Measurements from ENCODE around the gene FHL5.
A peak's percentile ranks its signal among the peaks of the same experiment; 100 is the strongest.
"Not testable (repeated sequence)": the region's sequence is repeated elsewhere in the genome, so short reads cannot be mapped to it uniquely, and the experiment has no call there.

FHL5 gene

DNA sequence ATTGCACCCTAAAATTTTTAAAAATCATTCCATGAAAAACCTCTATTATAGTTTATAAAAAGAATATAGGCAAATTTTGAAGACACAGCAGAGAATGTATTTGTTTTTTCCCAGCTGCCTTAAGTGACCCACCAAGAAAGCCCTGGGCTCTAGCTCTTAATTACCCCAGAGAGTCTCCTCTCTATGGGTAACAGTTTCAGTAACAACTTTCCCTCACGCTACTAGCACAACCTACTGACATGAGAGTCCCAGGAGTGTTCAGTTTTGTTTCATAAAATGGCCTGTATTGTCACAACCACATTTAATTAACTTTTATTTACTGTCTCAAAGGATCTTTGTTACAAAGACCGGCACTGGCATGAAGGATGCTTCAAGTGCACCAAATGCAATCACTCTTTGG, 41.5 kb downstream of the FHL5 start:
- FAIRE-seq: no peak
- no peak for DNase-seq (ENCODE audit: extremely low spot score, insufficient read length, low read depth)

DNA sequence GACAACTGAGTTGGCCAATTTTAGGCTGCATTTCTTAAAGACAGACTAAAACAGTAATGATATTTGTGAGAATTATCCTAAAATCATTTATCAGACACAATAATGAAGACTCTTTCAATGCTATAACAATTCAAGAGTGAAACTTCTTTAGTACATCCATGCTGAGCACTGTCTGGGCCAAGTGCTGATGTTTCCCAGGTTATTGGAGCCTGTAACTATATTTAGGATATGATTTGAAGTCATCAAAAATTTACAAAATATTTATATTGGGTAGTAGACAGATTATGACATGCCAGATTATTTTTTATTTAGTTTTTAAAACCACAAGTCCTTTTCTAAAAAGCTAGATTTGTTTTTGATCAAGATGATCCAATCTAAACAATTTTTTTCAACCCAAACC, 45.1 kb downstream of the FHL5 start:
- FAIRE-seq (no peak), DNase-seq (ENCODE audit: extremely low spot score, insufficient read length, low read depth) (no peak)

DNA sequence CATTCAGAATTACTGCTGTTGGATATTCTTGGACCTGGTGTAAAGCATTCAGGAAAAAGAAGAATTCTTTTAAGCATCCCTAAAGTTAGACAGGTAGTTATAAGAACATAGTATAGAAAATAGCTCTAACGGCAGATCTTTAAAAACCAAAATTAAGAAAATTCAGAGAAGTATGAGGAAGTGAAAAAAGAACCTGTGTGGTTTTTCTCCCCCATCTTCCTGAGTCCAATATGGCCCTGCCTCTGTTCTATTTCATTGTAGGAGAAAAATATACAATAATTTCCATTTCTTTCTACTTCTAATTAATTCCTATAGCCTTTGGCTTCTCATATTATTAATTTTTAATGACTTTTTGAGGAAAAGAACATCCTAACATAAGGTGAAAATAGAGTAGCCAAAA, 47.1 kb downstream of the FHL5 start:
- no peak for DNase-seq (ENCODE audit: extremely low spot score, insufficient read length, low read depth)
- peak; percentile 67 for FAIRE-seq

DNA sequence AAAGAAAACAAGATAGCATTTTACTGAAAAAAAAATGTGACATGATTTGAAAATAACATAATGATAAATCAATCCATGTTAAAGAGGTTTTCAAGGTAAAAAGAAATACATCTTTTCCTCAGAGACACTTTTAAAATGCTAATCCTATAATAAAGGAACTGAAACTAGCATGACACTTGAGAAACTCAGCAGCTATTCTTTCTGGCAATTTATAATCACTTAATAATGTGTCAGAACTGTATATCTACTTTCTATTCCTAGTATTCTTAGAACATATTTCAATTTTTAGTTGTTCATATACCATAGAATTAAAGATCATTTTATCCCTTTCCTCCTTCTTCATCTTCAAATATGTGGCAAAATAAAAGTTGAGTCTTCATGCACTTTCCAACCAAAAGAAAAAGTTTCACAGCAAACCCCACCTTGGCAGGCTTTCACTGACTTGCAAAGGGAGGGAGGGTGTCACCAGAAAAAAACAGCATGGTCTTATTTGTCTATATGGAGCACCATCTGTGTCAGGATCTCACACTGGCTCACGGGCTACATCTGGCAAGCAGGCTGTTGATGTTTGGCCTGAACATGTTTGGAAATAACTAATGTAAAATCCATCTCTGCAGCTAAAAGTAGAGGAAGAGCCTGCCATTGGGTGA, 48.5 kb downstream of the FHL5 start:
- DNase-seq (ENCODE audit: extremely low spot score, insufficient read length, low read depth): peak; percentile 14
- peak; percentile 74 for FAIRE-seq

DNA sequence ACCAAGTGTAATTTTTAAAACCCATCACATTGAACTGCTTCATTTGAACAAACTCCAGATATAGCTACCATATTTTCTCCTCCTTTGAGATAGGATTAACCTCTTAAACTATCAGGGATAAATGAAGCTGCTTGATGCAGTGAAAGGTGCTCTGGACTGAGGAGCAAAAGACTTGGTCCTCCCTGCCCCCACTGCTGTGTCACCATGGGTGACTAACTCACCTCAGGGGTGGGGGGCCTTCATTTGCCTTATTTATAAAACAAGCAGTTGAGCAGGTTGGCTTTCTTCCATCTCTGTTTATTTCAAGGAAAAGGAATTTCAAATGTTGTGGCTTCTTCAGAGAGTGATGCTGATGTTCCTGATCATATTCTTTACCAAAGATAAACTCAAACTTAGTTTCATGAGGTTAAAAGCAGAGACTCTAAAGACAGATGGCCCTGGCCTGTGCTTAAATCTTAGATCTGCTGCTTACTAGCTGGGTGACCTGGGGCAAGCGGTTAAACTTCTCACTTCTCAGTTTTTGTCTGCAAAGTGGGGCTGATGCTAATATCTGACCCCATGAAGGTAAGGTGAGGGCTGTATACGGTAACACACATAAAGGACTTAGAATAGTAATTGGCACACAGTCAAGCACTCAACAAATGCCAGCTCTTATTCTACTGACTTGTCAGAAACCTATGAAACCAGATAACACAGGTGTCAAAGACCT, 50.5 kb downstream of the FHL5 start:
- DNase-seq (ENCODE audit: extremely low spot score, insufficient read length, low read depth) (no peak), FAIRE-seq (peak; percentile 29)

DNA sequence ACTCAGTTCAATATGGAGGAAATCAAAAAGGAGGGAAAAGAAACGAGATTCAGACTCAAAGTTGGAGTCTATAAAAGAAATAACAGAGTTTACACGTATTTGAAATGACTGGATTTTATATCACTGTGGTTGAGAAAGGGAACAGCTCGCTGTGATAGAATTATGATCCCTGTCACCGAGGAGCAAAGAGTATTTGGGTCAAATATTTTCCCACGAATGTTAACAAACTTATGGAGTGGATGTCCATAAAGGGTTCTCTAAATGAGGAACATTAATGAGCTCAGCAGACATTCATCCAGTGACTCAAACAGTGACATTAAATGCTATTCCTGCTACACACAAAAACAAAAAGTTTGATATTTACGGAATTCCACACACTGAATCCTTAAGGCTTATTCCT, 57.9 kb downstream of the FHL5 start:
- DNase-seq (ENCODE audit: extremely low spot score, insufficient read length, low read depth) (no peak), FAIRE-seq (no peak)

DNA sequence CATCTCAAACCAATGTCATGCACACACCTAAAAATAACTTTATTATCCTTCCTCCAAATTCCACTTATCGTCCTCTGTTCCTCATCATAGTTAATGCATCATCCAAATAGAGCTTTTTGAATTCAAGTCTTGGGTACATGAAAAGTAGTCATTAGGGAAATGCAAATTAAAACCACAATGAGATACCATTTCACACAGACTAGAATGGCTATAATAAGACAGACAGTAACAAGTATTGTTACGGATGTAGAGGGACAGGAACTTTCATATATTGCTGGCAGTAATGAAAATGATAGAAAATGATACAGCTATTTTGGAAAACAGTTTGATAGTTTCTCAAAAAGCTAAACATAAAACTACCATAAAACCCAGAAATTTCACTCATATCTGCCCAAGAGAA, 59.1 kb downstream of the FHL5 start:
- no peak for DNase-seq (ENCODE audit: extremely low spot score, insufficient read length, low read depth)
- peak; percentile 15 for FAIRE-seq

DNA sequence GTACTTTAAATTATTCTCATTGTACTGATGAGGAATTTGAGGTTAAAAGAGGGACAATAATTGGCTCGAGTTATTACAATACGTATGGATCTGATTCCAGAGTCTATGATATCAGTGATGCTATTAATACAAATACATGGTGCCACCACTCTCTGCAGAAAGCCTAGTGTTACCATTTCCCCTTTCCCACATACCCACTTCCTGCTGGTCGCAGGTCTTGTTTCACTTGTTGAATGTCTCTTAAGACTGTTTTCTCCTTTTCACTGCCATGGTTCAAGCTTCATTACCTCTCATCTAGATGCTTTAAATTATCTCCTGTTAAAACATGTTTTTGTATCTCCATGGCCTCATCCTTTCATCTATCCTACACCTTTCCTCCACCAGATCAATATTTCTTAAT, 62.0 kb downstream of the FHL5 start:
- FAIRE-seq: peak; percentile 54
- no peak for DNase-seq (ENCODE audit: extremely low spot score, insufficient read length, low read depth)

DNA sequence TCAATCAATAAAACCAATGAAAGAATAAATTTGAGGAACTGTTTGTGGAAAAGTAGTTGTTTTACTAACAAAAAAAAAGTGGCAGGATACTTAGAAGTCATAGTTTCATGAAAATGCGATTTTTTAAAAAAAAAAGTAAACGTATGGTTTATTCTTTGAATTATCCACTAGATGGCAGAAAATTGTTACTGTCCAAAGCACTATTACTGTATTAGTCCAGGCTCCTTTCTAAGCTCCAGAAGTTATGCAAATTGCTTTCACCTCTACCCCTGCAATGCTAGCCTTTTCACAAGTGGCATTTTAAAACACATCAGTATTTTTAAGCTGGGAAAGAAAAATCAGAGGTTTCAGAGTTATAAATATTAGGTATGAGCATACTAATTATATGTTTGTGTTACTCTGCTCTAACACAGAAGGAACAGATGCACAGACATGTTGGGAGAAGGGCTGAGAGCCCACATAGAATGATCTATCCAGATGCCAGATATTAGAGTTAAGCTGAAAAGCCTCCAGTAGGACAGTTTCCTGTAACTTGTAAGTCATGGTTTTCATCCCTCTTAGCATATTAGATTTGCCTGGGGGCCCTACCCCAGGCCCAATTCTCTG, 63.9 kb downstream of the FHL5 start:
- DNase-seq (ENCODE audit: extremely low spot score, insufficient read length, low read depth) (no peak), FAIRE-seq (peak; percentile 78)

DNA sequence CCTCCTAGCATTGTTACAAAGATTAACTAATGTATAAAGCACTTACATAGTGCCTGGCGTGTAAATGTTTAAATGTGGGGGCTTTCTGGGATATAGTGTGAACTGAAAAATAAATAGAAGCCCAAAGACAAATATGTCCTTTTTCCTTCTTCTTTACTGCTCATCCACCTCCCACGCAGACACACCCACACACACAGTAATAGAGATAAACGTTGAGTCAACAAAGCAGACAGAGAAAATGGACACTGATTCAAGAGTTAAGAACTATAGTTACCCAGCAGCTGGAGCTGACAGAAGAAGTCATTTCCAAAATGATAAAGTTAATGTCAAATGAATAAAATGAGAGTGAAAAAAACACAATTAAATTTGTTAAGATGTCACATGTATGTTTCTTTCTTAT, 68.3 kb downstream of the FHL5 start:
- DNase-seq (ENCODE audit: extremely low spot score, insufficient read length, low read depth) (no peak), FAIRE-seq (no peak)

DNA sequence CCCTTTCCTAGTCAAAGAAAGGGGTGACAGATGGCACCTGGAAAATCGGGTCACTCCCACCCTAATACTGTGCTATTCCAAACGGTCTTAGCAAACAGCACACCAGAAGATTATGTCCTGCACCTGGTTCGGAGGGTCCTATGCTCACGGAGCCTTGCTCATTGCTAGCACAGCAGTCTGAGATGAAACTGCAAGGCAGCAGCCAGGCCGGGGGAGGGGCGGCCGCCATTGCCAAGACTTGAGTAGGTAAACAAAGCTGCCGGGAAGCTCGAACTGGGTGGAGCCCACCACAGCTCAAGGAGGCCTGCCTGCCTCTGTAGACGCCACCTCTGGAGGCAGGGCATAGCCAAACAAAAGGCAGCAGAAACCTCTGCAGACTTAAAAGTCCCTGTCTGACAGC, 75.1 kb downstream of the FHL5 start:
- DNase-seq (ENCODE audit: extremely low spot score, insufficient read length, low read depth); FAIRE-seq: not testable (repeated sequence)

DNA sequence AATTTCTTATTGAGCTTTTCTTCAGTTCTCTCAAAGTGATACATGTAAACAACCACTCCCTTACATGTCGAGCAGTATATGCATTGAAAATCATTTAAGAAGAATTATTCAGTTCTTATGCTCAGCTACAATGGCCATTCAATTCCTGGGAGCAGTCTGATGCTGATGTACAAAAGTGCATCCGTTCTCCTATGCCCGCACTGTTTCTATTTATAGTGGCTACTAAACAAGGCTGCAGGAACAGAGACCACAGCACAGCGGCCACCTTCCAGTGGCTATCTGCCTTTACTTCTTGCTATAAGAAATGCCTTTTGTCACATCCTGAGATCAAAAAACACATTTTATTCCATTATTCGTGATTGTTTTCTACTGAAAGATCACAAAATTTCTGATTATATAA, 82.2 kb downstream of the FHL5 start:
- FAIRE-seq (no peak), DNase-seq (ENCODE audit: extremely low spot score, insufficient read length, low read depth) (no peak)

DNA sequence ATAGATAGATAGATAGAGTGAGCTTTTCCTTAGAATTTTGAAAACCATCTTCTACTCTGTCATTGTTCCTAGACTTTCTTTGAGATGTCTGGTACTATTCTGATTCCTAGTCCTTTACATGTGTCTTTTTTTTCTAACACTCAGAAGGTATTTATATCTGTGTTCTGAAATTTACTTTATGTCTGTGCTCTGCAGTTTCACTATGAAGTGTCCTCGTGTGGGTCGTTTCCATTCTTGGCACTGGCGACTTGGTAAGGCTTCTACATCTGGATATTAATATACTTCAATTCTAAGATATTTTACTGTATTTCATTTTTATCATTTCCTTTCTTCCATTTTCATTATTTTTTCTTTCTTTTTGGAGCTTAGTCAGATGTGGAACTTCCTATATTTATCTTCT, 87.0 kb downstream of the FHL5 start:
- FAIRE-seq (no peak), DNase-seq (ENCODE audit: extremely low spot score, insufficient read length, low read depth) (no peak)

DNA sequence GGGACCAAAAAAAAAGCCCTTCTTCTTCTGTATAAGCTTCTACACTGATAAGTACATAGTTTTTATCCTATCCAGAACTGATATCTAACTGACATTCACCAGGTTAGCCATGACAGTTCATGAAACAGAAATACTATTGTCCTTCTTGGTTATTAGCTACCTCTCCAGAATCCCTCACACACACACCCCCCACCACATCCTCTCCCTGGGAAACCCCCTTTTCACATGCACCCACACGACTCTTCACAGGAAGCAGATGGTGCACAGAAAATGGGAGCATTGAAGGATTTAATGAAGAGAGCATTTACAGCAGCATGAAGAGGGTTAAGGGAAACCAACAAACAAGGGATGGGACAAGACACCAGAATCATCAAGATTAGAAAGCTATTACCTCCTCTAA, 88.9 kb downstream of the FHL5 start:
- FAIRE-seq: no peak
- no peak for DNase-seq (ENCODE audit: extremely low spot score, insufficient read length, low read depth)

DNA sequence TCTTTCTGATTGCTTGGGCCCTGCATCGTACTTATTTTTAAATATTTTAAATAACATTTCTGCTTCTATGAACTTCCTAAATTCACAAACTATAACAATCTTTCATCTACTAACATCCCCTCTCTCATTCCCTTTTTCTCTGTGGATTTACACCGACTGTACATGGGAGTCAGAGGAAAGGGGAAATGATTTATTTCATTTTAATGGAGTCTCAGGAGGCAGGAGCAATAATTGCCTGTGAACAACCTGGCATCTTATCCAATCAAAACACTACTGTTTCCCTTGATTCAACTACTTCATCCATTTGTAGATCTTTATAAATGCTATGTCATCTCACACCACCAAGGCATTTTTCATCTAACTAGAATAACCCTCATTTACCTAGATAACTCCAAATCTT, 89.6 kb downstream of the FHL5 start:
- DNase-seq (ENCODE audit: extremely low spot score, insufficient read length, low read depth): no peak
- FAIRE-seq: no peak

DNA sequence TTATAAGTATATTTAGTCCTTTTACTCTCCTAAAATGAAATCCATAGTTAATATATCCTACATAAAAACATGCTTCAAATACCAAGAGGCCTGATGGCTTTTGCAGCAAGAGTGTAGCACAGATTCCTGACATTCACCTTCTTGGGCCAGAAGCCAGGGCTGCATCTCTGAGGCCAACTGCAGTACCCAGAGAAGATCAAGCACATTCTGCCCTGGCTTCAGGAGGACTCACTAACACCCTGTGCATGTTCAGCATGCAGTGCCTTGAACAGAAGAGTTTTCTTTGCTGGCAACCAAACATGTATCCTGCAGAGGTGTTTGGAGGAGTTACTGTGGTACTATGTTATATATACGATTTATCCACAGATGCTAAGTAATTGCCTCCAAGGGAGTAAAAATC, 90.3 kb downstream of the FHL5 start:
- FAIRE-seq: no peak
- DNase-seq (ENCODE audit: extremely low spot score, insufficient read length, low read depth): no peak

DNA sequence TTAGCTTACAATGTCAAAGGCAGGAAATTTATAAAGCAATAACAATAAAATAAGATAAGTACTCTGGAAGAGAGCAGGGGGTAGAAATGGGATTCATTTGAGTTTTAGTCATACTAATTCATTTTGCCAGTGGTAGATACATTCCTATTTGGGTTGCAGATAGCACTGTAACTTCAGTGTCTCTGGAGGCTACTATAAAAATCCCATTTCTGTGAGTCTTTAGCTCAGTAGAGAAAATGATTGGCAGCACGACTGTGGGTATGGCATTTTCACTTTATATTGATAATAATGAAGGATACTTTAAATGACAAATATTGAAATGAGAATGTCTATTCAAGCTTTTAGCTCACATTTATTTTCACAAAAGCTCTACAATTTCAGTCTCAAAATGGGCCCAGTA, 93.6 kb downstream of the FHL5 start:
- FAIRE-seq: no peak
- no peak for DNase-seq (ENCODE audit: extremely low spot score, insufficient read length, low read depth)

DNA sequence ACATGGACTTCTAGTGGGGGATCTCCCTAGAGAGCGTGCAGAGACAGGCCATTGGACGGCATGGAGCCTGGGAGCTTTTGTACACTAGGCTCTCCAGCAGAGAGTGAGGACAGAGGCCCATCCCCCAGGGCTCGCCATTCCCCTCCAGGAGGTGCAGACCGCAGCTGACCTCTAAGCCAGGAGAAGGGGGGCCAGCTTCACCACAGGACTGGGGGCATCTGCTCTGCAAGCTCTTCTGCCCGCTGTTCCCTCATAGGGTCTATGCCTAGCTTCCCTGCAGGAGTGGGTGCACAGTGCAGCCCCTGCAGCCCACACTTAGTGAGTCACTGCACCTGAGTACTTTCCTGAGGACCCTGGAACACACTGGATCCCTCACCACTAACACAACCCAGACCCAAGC, 94.4 kb downstream of the FHL5 start:
- DNase-seq (ENCODE audit: extremely low spot score, insufficient read length, low read depth) (no peak), FAIRE-seq (no peak)

DNA sequence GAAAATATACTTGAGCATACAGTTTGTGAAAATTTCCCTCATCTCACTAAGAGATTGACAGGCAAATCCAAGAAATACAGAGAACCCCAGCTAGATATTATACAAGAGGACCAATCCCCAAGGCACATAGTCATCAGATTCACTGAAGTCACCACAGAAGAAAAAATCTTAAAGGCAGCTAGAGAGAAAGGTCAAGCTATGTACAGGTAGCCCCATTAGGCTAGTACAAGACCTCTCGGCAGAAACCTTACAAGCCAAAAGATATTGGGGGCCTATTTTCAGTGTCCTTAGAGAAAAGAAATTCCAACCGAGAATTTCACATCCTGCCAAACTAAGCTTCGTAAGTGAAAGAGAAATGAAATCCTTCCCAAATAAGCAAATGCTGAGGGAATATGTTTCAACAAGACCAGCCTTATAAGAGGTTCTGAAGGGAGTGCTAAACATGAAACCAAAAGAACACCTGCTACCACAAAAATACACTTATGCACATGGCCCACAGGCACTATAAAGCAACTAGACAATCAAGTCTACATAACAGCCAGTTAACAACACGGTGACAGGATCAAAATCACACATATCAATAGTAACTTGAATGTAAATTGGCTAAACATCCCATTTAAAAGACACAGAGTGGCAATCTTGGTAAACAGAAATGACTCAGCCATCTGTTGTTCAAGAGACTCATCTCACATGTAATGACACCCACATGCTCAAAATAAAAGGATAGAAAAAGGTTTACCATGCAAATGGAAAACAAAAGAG, 96.3 kb downstream of the FHL5 start:
- no peak for FAIRE-seq
- no peak for DNase-seq (ENCODE audit: extremely low spot score, insufficient read length, low read depth)
